GM19099 (cell line): Measurements from ENCODE around the gene GATAD2A.

ENCODE experiments used
- POLR2A ChIP-seq: IDR thresholded peaks from 3 replicates; pipeline ENCODE4 v1.6.1; 2011; ENCODE audit warnings: low read depth; ENCODE audit not compliant: insufficient read length; ENCODE audit errors: extremely low read depth

GATAD2A gene

GRCh38 chr19:19463348-19464117, 58.1 kb downstream of the GATAD2A start:
- no peak for TF ChIP-seq POLR2A

DNA sequence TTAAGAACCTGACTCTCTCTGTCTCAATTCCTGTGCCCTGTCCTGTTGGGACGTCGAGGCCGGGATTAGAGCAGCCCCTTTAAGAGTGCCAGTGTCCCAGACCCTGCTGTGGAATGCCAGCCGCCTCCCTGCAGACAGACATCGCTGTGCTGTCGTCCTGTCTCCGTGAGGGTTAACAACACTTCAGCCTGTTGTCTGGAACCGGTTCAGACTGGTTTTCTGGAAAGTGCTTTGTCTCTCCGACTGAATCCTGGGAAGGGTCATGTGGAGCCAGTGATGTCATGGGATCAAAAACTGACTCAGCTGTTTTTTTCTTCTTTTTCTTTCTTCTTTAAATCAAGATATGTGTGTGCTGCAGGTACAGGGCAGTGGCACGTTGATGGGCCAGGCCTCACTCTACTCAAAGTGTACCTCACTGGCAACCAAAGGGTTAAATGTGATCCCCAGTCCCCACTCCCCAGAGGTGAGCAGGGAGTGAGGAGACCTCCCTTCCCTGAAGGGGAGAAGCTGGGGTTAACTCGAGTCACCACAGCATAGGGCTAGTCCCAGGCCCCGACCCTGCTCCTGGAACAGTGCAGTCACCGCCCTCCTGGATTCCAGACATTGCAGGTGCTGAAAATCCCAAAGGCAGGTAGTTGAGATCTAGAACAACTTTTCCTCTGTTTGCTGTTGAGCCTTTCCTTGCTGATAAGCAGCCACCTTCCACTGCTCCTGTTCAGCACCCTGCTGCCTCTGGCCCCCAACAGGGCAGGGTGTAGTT, 59.0 kb downstream of the GATAD2A start:
- no peak for TF ChIP-seq POLR2A

DNA sequence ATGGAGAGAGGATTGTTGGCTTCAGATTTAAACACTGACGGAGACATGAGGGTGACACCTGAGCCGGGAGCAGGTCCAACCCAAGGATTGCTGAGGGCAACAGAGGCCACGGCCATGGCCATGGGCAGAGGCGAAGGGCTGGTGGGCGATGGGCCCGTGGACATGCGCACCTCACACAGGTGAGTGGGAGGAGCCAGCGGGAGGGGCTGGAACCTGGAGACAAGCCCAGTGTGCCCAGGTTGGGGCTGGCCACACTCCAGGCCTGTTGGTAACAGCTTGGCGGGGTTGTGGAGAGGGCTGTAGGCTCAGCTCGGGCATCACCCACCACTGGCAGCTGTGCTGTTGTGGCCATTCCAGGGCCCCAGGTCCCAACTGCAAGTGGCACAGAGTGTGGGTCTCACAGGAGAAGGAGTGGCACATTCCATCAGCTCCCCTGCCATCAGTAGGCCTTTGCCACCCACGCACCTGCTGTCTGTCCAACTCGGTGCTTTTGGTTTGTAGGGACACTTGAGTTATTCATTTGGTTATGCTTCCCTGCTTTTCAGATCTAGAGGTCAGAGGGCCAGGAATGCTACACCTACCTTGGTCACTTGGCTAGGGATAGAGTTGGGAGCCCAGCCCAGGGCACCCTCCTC, 60.1 kb downstream of the GATAD2A start:
- no peak for TF ChIP-seq POLR2A

- TF ChIP-seq POLR2A: no peak
Measured at GRCh38 chr19:19466201-19466600, 60.7 kb downstream of the GATAD2A start.

GRCh38 chr19:19468424-19469050, 63.1 kb downstream of the GATAD2A start:
- no peak for TF ChIP-seq POLR2A

DNA sequence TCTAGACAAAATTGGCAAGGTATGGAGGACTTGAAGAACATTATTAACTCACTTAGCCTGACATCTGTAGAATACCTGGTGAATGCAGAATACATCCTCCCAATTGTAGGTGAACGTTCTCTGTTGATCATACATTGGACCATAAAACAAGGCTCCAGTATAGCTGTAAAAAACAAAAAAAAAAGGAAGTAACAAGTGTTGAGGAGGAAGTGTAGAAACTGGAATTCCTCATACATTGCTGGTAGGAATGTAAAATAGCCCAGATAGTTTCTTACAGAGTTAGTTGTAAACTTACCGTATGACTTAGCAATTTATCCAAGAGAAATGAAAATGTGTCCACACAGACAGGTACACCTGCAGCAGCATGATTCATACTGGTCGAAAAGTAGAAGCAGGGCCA, 65.1 kb downstream of the GATAD2A start:
- no peak for TF ChIP-seq POLR2A

DNA sequence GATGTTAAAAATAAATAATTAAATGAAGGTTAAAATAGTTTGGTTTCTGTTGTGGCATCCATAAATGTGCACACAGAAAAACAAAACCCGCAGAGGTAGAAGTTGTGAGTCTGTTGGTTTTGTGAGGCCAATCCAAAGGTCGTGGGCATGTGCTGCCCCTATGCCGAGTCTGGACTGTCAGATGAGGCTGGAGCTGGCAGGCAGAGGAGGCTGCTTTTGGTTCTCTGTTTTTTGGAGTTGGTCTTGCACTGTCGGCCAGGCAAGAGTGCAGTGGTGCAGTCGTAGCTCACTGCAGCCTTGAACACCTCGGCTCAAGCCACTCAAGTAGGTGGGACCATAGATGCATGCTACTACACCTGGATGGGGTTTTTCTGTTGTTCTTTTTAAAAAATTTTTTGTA, 66.2 kb downstream of the GATAD2A start:
- no peak for TF ChIP-seq POLR2A

- TF ChIP-seq POLR2A: no peak
Measured at GRCh38 chr19:19475015-19475765, 69.7 kb downstream of the GATAD2A start.

DNA sequence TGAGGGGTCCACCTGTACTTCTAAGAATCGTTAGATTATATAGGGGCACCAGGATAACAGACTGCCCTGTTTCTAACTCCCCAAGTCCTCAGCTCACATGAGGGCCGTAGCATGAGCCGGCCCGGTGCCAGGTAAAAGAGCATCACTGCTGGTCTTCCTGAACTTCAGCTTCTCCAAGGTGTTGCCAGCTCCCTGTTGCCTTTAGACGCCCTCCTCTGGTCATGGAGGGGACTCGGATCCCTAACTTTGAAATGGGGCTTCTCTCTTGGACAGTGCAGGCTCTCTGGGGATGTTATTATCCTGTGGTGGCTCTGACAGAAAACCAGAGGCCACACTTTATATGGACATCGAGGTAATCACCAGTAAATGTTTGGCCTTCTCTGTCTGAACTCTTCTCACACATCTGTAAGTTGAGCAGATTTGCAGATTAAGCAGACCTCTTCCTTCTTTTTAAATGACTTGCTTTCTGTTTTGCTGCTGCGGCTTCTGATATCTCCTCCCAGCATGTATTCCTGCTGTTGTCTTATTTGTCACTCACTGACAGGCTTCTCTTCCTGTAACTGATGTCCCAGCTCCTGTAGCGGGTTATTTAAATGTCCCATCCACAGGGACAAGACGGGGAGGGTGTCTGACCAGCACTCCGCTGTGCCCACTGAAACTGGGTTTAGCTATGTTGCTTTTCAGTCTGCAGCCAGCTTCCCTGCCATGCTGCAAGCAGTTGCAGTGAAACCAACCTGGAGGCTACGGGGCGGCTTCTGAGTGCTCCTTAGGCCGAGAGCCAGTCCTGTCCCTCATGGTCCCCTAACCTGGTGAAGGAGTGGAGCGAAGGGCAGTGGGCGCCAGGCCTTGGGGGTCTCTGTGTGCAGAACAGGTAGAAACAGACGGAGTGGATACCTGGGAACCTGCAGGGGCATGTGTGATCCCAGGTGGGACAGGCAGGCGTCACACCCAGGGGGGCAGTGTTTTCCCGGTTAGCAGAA, 70.7 kb downstream of the GATAD2A start:
- no peak for TF ChIP-seq POLR2A

- TF ChIP-seq POLR2A: no peak
Measured at GRCh38 chr19:19477705-19478383, 72.4 kb downstream of the GATAD2A start.

- TF ChIP-seq POLR2A: no peak
Measured at GRCh38 chr19:19480688-19481087, 75.2 kb downstream of the GATAD2A start.

DNA sequence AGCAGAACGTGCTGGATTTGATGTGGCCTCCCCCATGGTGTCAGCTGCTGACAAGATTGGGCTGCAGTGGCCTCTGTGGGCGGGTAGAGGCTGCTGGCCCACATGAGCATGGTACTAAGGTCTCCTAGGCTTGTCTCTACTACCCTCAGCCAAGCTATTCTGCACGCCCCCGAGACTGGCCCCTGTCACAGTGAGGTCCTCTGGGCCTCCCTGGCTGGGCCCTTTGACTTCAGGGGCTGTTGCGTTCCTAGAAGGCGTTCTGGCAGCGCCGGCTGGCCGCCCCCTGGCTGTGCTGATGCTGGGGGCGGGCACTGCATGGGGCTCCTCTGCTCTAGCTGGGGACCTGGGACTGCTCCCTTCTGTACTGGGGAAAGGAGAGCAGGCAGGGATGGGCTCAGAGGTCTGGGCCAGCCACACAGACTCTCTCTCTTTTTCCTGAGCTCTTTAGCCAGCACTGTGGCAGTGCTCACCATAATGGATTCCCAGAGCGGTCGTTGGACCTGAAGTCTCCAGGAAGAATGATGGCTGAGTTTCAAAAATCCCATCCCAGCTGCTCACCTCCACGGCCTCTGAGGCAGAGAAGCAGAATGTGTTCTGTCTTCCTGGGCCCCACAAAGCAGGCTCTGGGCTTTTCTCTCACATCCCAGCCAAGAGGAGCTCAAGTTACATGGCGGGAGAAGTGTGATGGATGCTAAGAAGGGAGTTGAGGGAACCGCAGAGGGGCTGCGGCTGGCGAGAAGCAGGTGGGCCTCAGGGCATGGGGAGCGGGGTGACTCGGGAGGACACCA, 77.5 kb downstream of the GATAD2A start:
- TF ChIP-seq POLR2A: no peak
